ENCODE data around the gene CHM.

GRCh38 chrX:86061407-86061806, 14.0 kb upstream of the CHM start:
- TF ChIP-seq CTCF (IDR thresholded peaks at IDR 0.05): no peak
- TF ChIP-seq POLR2A (IDR thresholded peaks at IDR 0.05): no peak

All from uterus (tissue), 2 donors.